Adipocyte (in vitro differentiated cells): ENCODE data around the gene UVRAG.

ENCODE experiments used
- DNase-seq: peaks from one replicate; pipeline ENCODE4 v3.0.0-alpha.2; 2015; ENCODE audit warnings: low read depth
- H3K27me3 ChIP-seq: replicated peaks from 2 replicates; pipeline ENCODE4 v1.7.0; 2013; ENCODE audit warnings: mild to moderate bottlenecking, low read length, moderate library complexity; ENCODE audit not compliant: control insufficient read depth, insufficient read depth
- H3K36me3 ChIP-seq: 2 replicates; pipeline ENCODE4 v1.7.0; 2013; ENCODE audit warnings: low read length, mild to moderate bottlenecking, moderate library complexity; ENCODE audit not compliant: control insufficient read depth, insufficient read depth, severe bottlenecking
- H3K4me1 ChIP-seq: 2 replicates; pipeline ENCODE4 v1.7.0; 2013; ENCODE audit warnings: mild to moderate bottlenecking, low read length, moderate library complexity; ENCODE audit not compliant: control insufficient read depth, insufficient read depth
- H3K4me3 ChIP-seq: 2 replicates; pipeline ENCODE4 v1.7.0; 2013; ENCODE audit warnings: mild to moderate bottlenecking, low read length, moderate library complexity
- H3K9ac ChIP-seq: 2 replicates; pipeline ENCODE4 v1.7.0; 2013; ENCODE audit warnings: mild to moderate bottlenecking, low read length, moderate library complexity
- H3K9me3 ChIP-seq: 2 replicates; pipeline ENCODE4 v1.7.0; 2013; ENCODE audit warnings: mild to moderate bottlenecking, low read length, moderate library complexity; ENCODE audit not compliant: control insufficient read depth

The UVRAG gene

GRCh38 chr11:75800136-75800675 lies 14.8 kb upstream of the UVRAG start:
- H3K4me1 ChIP-seq = peaks cover 21% of the 10 kb centered on the region
- peak overlapping the region; percentile 13 for H3K9ac ChIP-seq
- H3K27me3 ChIP-seq = no peaks in the 10 kb centered on the region
- H3K4me3 ChIP-seq = no peak overlapping the region
- no peaks in the 10 kb centered on the region for H3K9me3 ChIP-seq
- peaks cover 79% of the 10 kb centered on the region for H3K36me3 ChIP-seq
- DNase-seq = no peak

- peak overlapping the region; percentile 13 for H3K9ac ChIP-seq
- peaks cover 77% of the 10 kb centered on the region for H3K36me3 ChIP-seq
- H3K4me1 ChIP-seq = peaks cover 16% of the 10 kb centered on the region
- no peak overlapping the region for H3K4me3 ChIP-seq
- H3K27me3 ChIP-seq = no peaks in the 10 kb centered on the region
- no peak for DNase-seq
- H3K9me3 ChIP-seq = no peaks in the 10 kb centered on the region
Measured at GRCh38 chr11:75800728-75801361, 14.2 kb upstream of the UVRAG start.

GRCh38 chr11:75801362-75802020 lies 13.5 kb upstream of the UVRAG start:
- no peaks in the 10 kb centered on the region for H3K9me3 ChIP-seq
- no peak for DNase-seq
- H3K27me3 ChIP-seq = no peaks in the 10 kb centered on the region
- peaks cover 9% of the 10 kb centered on the region for H3K4me1 ChIP-seq
- no peak overlapping the region for H3K4me3 ChIP-seq
- peak overlapping the region; percentile 41 for H3K9ac ChIP-seq
- peaks cover 70% of the 10 kb centered on the region for H3K36me3 ChIP-seq

- peaks cover 63% of the 10 kb centered on the region for H3K36me3 ChIP-seq
- H3K4me3 ChIP-seq = no peak overlapping the region
- DNase-seq = no peak
- H3K27me3 ChIP-seq = no peaks in the 10 kb centered on the region
- H3K9ac ChIP-seq = peak overlapping the region; percentile 41
- peaks cover 8% of the 10 kb centered on the region for H3K4me1 ChIP-seq
- H3K9me3 ChIP-seq = no peaks in the 10 kb centered on the region
Measured at GRCh38 chr11:75802021-75802912, 12.7 kb upstream of the UVRAG start.

- Histone ChIP-seq H3K9ac (no peak overlapping the region), H3K4me3 (no peak overlapping the region), H3K9me3 (no peaks in the 10 kb centered on the region), H3K4me1 (no peaks in the 10 kb centered on the region), H3K27me3 (no peaks in the 10 kb centered on the region), H3K36me3 (peaks cover 54% of the 10 kb centered on the region)
- peak; percentile 87 for DNase-seq
Measured at GRCh38 chr11:75802913-75803820, 11.8 kb upstream of the UVRAG start.

DNA sequence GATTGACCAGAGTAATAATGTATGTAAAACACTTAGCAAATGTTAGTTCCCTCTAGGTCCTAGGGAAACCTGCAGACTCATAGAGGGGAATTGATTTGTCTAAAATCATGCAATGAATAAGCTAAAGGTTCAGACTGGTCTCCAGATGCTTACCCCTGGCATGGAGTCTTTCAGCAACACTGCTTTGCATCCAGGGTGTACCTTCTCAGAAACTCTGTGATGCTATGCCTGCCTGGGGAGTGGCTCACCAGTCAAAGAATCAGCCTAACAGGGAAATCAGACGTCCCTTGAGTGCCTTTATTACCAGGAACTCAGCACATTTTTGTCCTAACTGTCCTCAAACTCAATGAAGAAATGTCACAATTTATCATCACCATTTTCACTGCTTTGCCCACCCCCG lies 5.9 kb upstream of the UVRAG start:
- H3K36me3 ChIP-seq = peaks cover 6% of the 10 kb centered on the region

DNA sequence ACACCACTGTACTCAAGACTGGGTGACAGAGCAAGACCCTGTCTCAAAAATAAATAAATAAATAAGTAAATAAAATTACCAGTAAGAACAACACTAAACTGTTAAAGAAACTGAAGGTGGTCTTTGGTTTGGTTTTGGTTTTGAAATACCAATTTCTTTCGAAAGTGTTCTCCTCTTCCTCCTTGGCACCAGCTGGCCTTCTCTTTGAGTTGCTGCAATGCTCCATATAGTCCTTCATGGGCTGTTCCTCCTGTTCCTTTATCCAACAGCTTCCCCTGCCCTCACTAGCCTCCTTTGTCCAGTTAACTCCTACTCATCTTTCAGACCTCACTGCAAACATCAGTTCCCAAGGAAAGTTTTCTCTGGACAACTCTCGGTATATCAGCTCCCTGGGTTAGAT lies 5.0 kb upstream of the UVRAG start:
- Histone ChIP-seq H3K36me3 (peaks cover 3% of the 10 kb centered on the region), H3K9ac (no peak overlapping the region), H3K4me3 (no peak overlapping the region), H3K9me3 (no peaks in the 10 kb centered on the region), H3K27me3 (no peaks in the 10 kb centered on the region), H3K4me1 (peaks cover 19% of the 10 kb centered on the region)
- DNase-seq = no peak

More for the DNA sequence above, 5.9 kb upstream of the UVRAG start:
- Histone ChIP-seq H3K9me3 (no peaks in the 10 kb centered on the region), H3K27me3 (no peaks in the 10 kb centered on the region), H3K4me3 (no peak overlapping the region), H3K4me1 (peaks cover 15% of the 10 kb centered on the region), H3K9ac (no peak overlapping the region)
- no peak for DNase-seq

DNA sequence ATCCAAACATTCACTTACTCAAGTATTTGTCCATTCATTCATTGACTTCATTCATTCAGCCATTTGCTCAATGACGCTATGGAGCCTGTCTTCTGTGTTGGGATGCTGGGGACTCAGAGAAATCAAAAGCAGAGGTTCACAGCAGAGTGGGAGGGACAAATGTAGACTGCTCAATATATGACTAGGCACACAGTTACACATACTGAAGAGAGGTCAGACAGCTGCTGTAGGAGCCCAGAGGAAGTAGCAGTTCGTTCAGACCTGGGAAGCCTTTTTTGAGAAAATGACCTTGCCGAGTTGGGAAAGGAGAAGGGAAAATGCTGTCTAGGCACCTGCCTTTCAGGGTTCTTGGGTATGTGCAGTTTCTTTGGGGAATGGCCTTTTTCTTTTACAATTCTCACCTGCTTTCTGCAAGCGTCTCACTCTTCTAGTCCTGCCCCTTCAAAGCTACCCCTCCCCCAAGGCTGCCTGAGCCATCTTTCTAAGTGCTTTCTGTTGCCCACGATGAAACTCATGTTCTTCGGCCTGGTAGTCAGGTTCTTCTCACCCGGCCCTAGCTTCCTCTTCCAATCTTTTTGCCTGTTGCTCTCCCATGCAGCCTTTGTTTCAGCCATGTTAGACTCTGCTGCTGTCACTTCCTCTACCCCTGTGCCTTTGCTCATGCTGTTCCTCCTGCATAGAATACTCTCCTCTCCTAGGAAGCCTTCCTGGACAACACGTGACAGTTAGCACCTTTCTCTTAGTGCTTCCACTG lies 4.2 kb upstream of the UVRAG start:
- Histone ChIP-seq H3K9ac (no peak overlapping the region), H3K4me3 (no peak overlapping the region), H3K36me3 (no peaks in the 10 kb centered on the region), H3K27me3 (no peaks in the 10 kb centered on the region), H3K4me1 (peaks cover 19% of the 10 kb centered on the region), H3K9me3 (no peaks in the 10 kb centered on the region)
- DNase-seq = no peak

DNA sequence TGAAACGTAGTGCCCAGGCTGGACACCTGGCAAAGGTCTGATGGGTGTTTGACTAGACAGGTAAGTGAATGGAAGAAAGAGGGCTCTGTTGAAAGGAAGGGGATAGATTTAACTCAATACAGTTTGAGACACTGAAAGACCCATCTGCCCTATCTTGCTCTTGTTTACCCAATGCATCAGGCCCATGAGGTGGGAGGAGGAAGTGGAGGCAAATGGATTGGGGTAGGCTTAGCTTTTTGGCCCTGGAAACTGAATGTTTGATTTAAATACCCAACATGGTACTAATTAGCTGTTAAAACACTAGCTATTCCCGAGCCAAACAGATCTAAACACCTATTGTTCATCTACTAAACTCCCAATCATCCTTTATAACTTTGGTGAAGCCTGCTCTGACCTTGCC lies 3.5 kb upstream of the UVRAG start:
- H3K9me3 ChIP-seq = no peaks in the 10 kb centered on the region
- no peaks in the 10 kb centered on the region for H3K27me3 ChIP-seq
- no peak overlapping the region for H3K4me3 ChIP-seq
- H3K4me1 ChIP-seq = peaks cover 26% of the 10 kb centered on the region
- DNase-seq = no peak
- H3K36me3 ChIP-seq = no peaks in the 10 kb centered on the region
- no peak overlapping the region for H3K9ac ChIP-seq

GRCh38 chr11:75812542-75813040 lies 2.4 kb upstream of the UVRAG start:
- peaks cover 37% of the 10 kb centered on the region for H3K4me1 ChIP-seq
- no peaks in the 10 kb centered on the region for H3K9me3 ChIP-seq
- H3K36me3 ChIP-seq = no peaks in the 10 kb centered on the region
- no peak for DNase-seq
- H3K27me3 ChIP-seq = no peaks in the 10 kb centered on the region
- H3K9ac ChIP-seq = no peak overlapping the region
- H3K4me3 ChIP-seq = no peak overlapping the region
